Activated T-helper 17 cell treated with anti-CD3 and anti-CD28 coated beads, Interleukin-2, amount 50 U/mL, for 72 hours (primary cell): ENCODE data around the gene MFAP1. TPM values are rescaled to one million over a fixed set of nuclear protein-coding genes. Genes with fewer than 3 reads are reported as not detected.
A peak's percentile ranks its signal among the peaks of the same experiment; 100 is the strongest.

Experiments used
- ATAC-seq: fragments of 150-1000 bp; cut with Tn5 transposase; replicated peaks from 2 replicates; pipeline ENCODE4 v1.10.0; 2021; ENCODE audit warnings: mild to moderate bottlenecking, moderate library complexity
- H3K27ac Mint-ChIP-seq: one replicate; pipeline ENCODE4 v1.8.0; 2022; ENCODE audit warnings: mixed read lengths
- H3K27me3 Mint-ChIP-seq: one replicate; pipeline ENCODE4 v1.8.0; 2022; ENCODE audit warnings: mixed read lengths
- H3K36me3 Mint-ChIP-seq: one replicate; pipeline ENCODE4 v1.8.0; 2022; ENCODE audit warnings: low read depth, mild to moderate bottlenecking, mixed read lengths
- H3K4me1 Mint-ChIP-seq: one replicate; pipeline ENCODE4 v1.8.0; 2022; ENCODE audit warnings: mixed read lengths
- H3K4me3 Mint-ChIP-seq: one replicate; pipeline ENCODE4 v1.8.0; 2022; ENCODE audit warnings: mild to moderate bottlenecking, mixed read lengths
- H3K9me3 Mint-ChIP-seq: one replicate; pipeline ENCODE4 v1.8.0; 2022; ENCODE audit warnings: mixed read lengths
- total RNA-seq, 2 donors: library from RNA; stranded (reverse); gene quantifications; one replicate each; pipeline ENCODE4 v1.2.3, GENCODE V29; 2022

Gene MFAP1
- total RNA-seq, 2 donors from 2014 or later = 46.5 to 63.4 TPM

DNA sequence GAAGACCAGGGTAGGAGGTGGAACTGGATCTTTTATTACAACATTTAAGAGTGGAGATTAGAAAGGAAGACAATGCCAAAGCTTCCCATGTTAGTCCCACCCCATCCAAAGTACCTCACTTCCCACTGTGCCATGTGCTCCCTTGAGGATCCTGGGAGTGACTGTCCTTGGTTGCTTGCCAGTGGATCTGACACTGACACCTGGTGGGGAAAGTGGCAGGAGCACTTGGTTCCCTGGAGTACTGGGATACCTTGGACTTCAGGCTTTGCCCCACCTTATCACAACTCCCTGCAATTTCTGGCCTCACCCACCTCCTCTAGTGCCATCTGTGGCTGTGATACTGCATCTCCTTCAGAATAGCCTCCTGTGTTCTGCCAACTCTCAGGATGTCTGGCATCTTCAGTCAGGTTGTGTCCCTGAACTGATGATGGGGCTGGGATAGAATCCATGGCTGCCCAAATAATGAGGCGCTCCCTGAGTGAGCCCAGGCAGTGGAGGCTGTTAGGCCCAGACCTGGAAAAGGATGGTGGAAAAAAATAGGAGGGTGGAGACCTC lies 49.0 kb downstream of the MFAP1 start:
- ATAC-seq = no peak
- Mint-ChIP-seq H3K9me3 (no peaks in the 10 kb centered on the region), H3K4me3 (peak overlapping the region; percentile 86), H3K36me3 (peaks cover 43% of the 10 kb centered on the region), H3K4me1 (peaks cover 6% of the 10 kb centered on the region), H3K27ac (no peak overlapping the region), H3K27me3 (no peaks in the 10 kb centered on the region)

DNA sequence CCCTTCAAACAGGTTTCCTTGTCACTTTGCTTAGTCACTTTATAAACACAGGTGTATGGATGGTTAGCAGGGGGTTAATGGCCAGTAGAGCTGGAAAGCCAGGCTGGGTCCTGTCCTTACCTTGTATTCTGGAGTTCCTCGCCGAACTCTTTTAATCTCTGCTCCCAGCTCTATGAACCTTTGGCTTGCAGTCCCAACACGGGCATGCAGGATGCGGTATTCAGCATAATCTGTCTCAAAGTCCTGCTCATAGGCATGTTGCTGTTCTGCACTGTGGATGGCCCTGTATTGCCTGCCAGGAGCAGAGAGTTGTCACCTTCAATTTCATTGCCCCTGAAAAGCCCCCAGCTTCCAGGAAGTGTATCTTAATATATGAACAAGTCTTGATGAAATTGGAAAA lies 50.4 kb downstream of the MFAP1 start:
- ATAC-seq = no peak
- Mint-ChIP-seq H3K27ac (no peak overlapping the region), H3K27me3 (no peaks in the 10 kb centered on the region), H3K4me1 (peaks cover 4% of the 10 kb centered on the region), H3K36me3 (peaks cover 58% of the 10 kb centered on the region), H3K9me3 (no peaks in the 10 kb centered on the region), H3K4me3 (no peak overlapping the region)

DNA sequence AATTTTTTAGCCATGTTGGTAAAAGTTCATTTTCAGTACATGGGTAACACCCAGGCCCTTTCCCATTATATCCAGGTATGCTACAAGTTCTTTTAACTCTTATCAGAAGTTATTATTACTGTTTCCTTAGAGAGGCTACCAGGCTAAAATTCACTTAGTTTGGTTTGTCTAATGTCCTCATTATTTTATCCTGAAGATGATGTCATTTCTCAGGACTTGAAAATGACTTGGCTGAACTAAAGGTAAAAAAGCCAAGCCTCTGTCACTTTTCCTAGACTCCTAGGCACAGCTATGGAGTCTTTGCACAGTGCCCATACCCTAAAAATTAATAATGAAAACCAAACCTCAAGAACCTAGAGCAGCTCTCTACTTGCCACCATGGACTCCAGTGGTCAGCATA lies 51.9 kb downstream of the MFAP1 start:
- ATAC-seq = no peak
- peaks cover 72% of the 10 kb centered on the region for H3K36me3 Mint-ChIP-seq
- no peak overlapping the region for H3K4me3 Mint-ChIP-seq
- H3K9me3 Mint-ChIP-seq = no peaks in the 10 kb centered on the region
- no peaks in the 10 kb centered on the region for H3K27me3 Mint-ChIP-seq
- H3K4me1 Mint-ChIP-seq = no peaks in the 10 kb centered on the region
- no peak overlapping the region for H3K27ac Mint-ChIP-seq

DNA sequence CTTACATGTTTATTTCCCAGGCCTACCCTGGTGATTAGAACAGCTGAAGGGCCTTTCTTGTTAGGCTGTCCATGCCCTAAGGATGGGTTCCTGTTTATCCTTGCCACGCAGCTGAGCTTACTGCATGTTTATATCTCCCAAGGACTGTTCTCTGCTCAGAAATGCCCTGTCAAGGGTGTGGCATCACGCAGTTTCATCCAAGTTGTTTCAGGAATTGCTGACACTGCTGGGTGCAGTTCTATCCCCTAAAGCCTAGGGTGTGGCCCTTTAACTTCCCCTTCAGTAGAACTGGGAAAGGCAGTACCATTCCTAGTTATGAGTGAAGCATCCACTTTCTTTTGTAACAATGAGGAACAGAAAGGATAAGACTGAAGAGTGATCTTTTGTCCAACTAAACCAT lies 52.7 kb downstream of the MFAP1 start:
- no peaks in the 10 kb centered on the region for H3K9me3 Mint-ChIP-seq
- peaks cover 80% of the 10 kb centered on the region for H3K36me3 Mint-ChIP-seq
- no peak for ATAC-seq
- no peaks in the 10 kb centered on the region for H3K4me1 Mint-ChIP-seq
- H3K27me3 Mint-ChIP-seq = no peaks in the 10 kb centered on the region
- H3K27ac Mint-ChIP-seq = no peak overlapping the region
- no peak overlapping the region for H3K4me3 Mint-ChIP-seq

DNA sequence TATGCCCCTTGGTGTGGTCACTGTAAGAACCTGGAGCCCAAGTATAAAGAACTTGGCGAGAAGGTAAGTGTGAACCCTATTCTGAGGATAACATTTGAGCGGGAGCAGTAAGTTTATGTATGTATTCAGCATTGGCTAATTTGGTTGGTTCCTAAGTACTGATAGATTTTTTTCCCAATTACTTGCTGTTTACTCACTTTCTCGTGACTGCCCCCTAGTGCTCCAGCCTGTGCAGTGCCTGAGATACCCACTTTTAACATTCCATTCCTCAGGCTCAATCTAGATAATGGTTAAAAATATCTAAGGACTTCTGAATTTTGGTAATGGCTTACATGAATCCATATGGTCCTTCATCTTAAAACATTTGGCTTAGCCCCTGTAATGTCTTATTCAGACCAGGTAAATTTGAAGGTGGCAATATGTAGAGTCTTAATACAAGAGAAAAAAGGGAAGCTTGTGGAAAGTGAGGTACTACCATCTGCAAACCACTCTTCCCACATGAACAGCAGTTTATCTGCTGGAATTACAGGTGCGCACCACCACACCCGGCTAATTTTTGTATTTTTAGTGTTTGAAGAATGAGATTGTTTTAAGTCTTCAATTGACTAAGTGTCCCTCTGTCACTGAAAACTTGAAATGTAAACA lies 54.8 kb downstream of the MFAP1 start:
- Mint-ChIP-seq H3K27ac (no peak overlapping the region), H3K4me1 (no peaks in the 10 kb centered on the region), H3K27me3 (no peaks in the 10 kb centered on the region), H3K36me3 (peaks cover 100% of the 10 kb centered on the region), H3K4me3 (no peak overlapping the region), H3K9me3 (no peaks in the 10 kb centered on the region)
- peak; percentile 62 for ATAC-seq

DNA sequence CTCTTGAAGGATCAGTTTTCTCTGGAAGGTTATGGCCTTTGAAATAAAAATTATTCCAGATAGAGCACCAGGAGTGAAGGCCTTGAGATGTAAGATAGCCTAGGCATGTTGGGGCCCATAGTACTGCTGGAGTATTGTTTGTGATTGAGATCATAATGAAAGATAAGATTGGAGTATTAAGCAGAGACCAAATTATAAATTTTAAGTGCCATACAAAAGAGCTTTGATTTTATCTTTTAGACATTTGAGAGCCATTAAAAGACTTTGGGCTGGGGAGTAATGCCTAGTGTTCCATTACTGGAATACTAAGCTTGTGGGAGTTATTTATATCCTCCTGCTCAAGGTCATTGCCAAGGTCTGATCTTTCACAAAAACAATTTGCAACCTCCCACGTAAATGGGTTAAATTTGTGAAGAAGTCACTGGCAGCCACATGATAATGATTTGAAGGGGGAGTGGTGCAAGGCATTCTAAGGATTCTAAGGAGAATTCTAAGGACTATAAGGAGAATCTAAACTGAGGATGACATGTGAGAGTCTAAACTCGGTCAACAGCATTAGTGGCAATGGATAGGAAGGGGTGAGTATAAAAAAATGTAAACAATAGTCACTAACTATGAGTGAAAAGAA lies 60.6 kb downstream of the MFAP1 start:
- no peak for ATAC-seq
- H3K27me3 Mint-ChIP-seq = no peaks in the 10 kb centered on the region
- H3K9me3 Mint-ChIP-seq = no peaks in the 10 kb centered on the region
- H3K36me3 Mint-ChIP-seq = peaks cover 100% of the 10 kb centered on the region
- no peak overlapping the region for H3K4me3 Mint-ChIP-seq
- peak overlapping the region; percentile 61 for H3K27ac Mint-ChIP-seq
- no peaks in the 10 kb centered on the region for H3K4me1 Mint-ChIP-seq

DNA sequence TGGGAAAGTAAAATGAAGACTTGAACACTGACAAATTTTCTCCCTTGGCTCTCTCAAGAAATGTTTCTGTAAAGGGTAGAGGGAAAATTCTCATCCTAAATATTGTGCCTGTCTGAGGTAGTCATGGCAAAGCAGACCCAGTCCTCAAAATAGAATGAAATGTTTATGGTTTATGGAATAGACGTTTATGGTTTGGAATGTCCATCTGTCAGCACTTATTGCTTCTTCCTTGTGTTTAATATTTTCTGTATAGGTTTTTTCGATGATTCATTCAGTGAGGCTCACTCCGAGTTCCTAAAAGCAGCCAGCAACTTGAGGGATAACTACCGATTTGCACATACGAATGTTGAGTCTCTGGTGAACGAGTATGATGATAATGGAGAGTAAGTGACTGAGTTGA lies 61.7 kb downstream of the MFAP1 start:
- Mint-ChIP-seq H3K9me3 (no peaks in the 10 kb centered on the region), H3K36me3 (peaks cover 100% of the 10 kb centered on the region), H3K27me3 (no peaks in the 10 kb centered on the region), H3K4me3 (no peak overlapping the region), H3K27ac (no peak overlapping the region), H3K4me1 (no peaks in the 10 kb centered on the region)
- no peak for ATAC-seq

Other genes with a start within 250 kb of the MFAP1 start
- gene PPIP5K1, start 234.5 kb downstream of the MFAP1 start, total RNA-seq = 10 to 100 TPM; 20.2 to 43.6 TPM
- gene CKMT1B, start 230.7 kb downstream of the MFAP1 start, total RNA-seq = under 1 TPM in 1 of 2 donors, not detected in 1; 0.32 TPM
- gene STRC, start 205.9 kb downstream of the MFAP1 start, total RNA-seq = 1 to 10 TPM; 1.1 to 4.4 TPM
- gene CATSPER2, start 175.8 kb downstream of the MFAP1 start, total RNA-seq = 1 to 10 TPM; 2.5 to 8.8 TPM
- under 1 TPM in 1 of 2 donors, not detected in 1; 0.28 TPM for gene CKMT1A, start 130.8 kb downstream of the MFAP1 start, total RNA-seq
- gene PDIA3, start 78.3 kb downstream of the MFAP1 start, total RNA-seq = 100 to 1,000 TPM; 193 to 253 TPM
- 1 to 10 TPM in 1 of 2 donors, under 1 TPM in 1; 0.54 to 1.4 TPM for gene ELL3, start 47.7 kb downstream of the MFAP1 start, total RNA-seq
- 100 to 1,000 TPM; 521 to 550 TPM for gene SERF2, start 32.4 kb downstream of the MFAP1 start, total RNA-seq
- gene SERINC4, start 24.5 kb downstream of the MFAP1 start, total RNA-seq = under 1 TPM; 0.17 to 0.24 TPM
- 10 to 100 TPM; 15.6 to 17.5 TPM for gene HYPK, start 24.1 kb downstream of the MFAP1 start, total RNA-seq
- gene WDR76, start 2.3 kb upstream of the MFAP1 start, total RNA-seq = 10 to 100 TPM; 73.0 to 86.2 TPM